ENCODE data around the gene TM9SF4. TPM values are rescaled to one million over a fixed set of nuclear protein-coding genes. Genes with fewer than 3 reads are reported as not detected.

Gene TM9SF4
- total and polyA plus RNA-seq, 2 experiments from 2014 or later, result 38.6 to 41.3 TPM

DNA sequence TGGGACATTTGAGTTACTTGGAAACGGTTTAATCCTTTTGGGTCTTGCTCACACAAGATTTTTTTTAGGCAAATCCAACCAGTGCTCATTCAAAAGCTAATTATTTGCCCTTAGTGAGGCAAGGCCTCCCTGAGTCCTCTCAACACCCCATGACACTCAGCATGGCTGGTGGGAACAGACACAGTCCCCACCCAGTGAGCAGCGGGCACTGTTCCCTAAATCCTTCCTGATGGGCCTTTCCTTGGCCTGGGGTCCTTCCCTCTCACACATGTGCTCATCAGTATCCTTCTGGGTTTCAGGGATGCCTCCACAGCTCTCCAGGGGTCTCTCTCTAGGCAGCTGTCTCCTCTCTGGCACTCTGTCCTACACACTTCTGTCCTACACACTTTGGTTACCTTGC is 70.0 kb downstream of the TM9SF4 start:
- Histone ChIP-seq H3K9me3 (ENCODE audit: low read depth) (no peaks in the 10 kb centered on the region), H3F3A (ENCODE audit: insufficient read depth) (no peaks in the 10 kb centered on the region), H4K20me1 (ENCODE audit: insufficient read depth) (no peaks in the 10 kb centered on the region), H3K9me2 (ENCODE audit: insufficient read depth) (no peaks in the 10 kb centered on the region), H3K4me3 (no peak overlapping the region), H2AFZ (no peak overlapping the region), H3K27ac (no peak overlapping the region), H3K4me2 (ENCODE audit: unreplicated experiment) (no peak overlapping the region), H3K79me2 (ENCODE audit: insufficient read depth) (no peaks in the 10 kb centered on the region), H3K36me3 (ENCODE audit: low read depth) (no peaks in the 10 kb centered on the region), H3K9ac (no peak overlapping the region), H3K27me3 (replicated peaks; ENCODE audit: insufficient read depth) (no peaks in the 10 kb centered on the region), H3K4me1 (ENCODE audit: insufficient read depth) (no peaks in the 10 kb centered on the region)
- no peak for TF ChIP-seq EZH2phosphoT487 (IDR thresholded peaks at IDR 0.05; ENCODE audit: insufficient read depth, low read depth)
- TF ChIP-seq EZH2 (IDR thresholded peaks at IDR 0.05; ENCODE audit: insufficient read depth, poor library complexity, severe bottlenecking), result no peak
- DNase-seq, result no peak
- in situ Hi-C loops (cut with MboI), result no loop called here
- 77 to 81% methylated on average over 2 of the region's 2 CpGs for WGBS, 2 experiments (ENCODE audit: low coverage in 1 of 2, low lambda C conversion rate in 2 of 2, missing lambda C conversion rate in 2 of 2)

- Histone ChIP-seq H3K36me3 (ENCODE audit: low read depth) (no peaks in the 10 kb centered on the region), H4K20me1 (ENCODE audit: insufficient read depth) (no peaks in the 10 kb centered on the region), H3K9ac (no peak overlapping the region), H3F3A (ENCODE audit: insufficient read depth) (no peaks in the 10 kb centered on the region), H3K79me2 (ENCODE audit: insufficient read depth) (no peaks in the 10 kb centered on the region), H3K9me2 (ENCODE audit: insufficient read depth) (no peaks in the 10 kb centered on the region), H3K27me3 (replicated peaks; ENCODE audit: insufficient read depth) (no peaks in the 10 kb centered on the region), H3K4me1 (ENCODE audit: insufficient read depth) (no peaks in the 10 kb centered on the region), H3K4me2 (ENCODE audit: unreplicated experiment) (no peak overlapping the region), H2AFZ (no peak overlapping the region), H3K9me3 (ENCODE audit: low read depth) (no peaks in the 10 kb centered on the region), H3K4me3 (no peak overlapping the region), H3K27ac (no peak overlapping the region)
- in situ Hi-C loops (cut with MboI), result no loop called here
- 76 to 78% methylated on average over 4 of the region's 4 CpGs for WGBS, 2 experiments (ENCODE audit: low coverage in 1 of 2, low lambda C conversion rate in 2 of 2, missing lambda C conversion rate in 2 of 2)
- no peak for DNase-seq
- TF ChIP-seq EZH2phosphoT487 (IDR thresholded peaks at IDR 0.05; ENCODE audit: insufficient read depth, low read depth) (no peak), EZH2 (IDR thresholded peaks at IDR 0.05; ENCODE audit: insufficient read depth, poor library complexity, severe bottlenecking) (no peak)
These were observed 70.4 kb downstream of the TM9SF4 start for GRCh38 chr20:32179934-32180333.

DNA sequence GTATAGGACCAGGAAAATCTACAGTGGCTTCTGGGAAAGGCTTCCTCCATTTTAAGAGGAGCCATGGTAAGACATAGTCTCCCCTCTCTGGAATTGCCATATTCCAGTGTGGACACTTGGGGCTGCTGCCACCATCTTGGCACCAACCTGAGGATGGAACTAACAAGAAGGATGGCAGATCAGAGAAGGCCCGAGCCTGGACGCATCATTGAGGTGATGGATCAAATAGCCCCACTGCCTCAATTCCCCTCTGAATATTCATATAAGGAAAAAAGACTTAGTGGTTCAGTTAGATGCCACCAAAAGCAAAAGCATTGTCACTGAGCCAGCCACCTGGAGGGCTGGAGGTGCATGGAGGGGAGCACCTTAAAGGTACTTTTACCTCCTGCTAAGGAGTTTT is 72.1 kb downstream of the TM9SF4 start:
- Histone ChIP-seq H3K9ac (no peak overlapping the region), H3K79me2 (ENCODE audit: insufficient read depth) (no peaks in the 10 kb centered on the region), H3K4me3 (no peak overlapping the region), H3K36me3 (ENCODE audit: low read depth) (no peaks in the 10 kb centered on the region), H3K27ac (no peak overlapping the region), H4K20me1 (ENCODE audit: insufficient read depth) (no peaks in the 10 kb centered on the region), H3K4me2 (ENCODE audit: unreplicated experiment) (no peak overlapping the region), H3K27me3 (replicated peaks; ENCODE audit: insufficient read depth) (no peaks in the 10 kb centered on the region), H2AFZ (no peak overlapping the region), H3K9me3 (ENCODE audit: low read depth) (no peaks in the 10 kb centered on the region), H3F3A (ENCODE audit: insufficient read depth) (no peaks in the 10 kb centered on the region), H3K9me2 (ENCODE audit: insufficient read depth) (no peaks in the 10 kb centered on the region), H3K4me1 (ENCODE audit: insufficient read depth) (no peaks in the 10 kb centered on the region)
- in situ Hi-C loops (cut with MboI), result no loop called here
- 92 to 96% methylated on average over 2 of the region's 2 CpGs for WGBS, 2 experiments (ENCODE audit: low coverage in 1 of 2, low lambda C conversion rate in 2 of 2, missing lambda C conversion rate in 2 of 2)
- no peak for DNase-seq
- no peak for TF ChIP-seq EZH2 (IDR thresholded peaks at IDR 0.05; ENCODE audit: insufficient read depth, poor library complexity, severe bottlenecking)
- TF ChIP-seq EZH2phosphoT487 (IDR thresholded peaks at IDR 0.05; ENCODE audit: insufficient read depth, low read depth), result no peak

- no peak for DNase-seq
- Histone ChIP-seq H3F3A (ENCODE audit: insufficient read depth) (no peaks in the 10 kb centered on the region), H3K4me3 (no peak overlapping the region), H3K9me3 (ENCODE audit: low read depth) (no peaks in the 10 kb centered on the region), H3K9ac (no peak overlapping the region), H3K4me1 (ENCODE audit: insufficient read depth) (peaks cover under 1% of the 10 kb centered on the region; the same call in 1 of the 2 replicates), H3K36me3 (ENCODE audit: low read depth) (no peaks in the 10 kb centered on the region), H4K20me1 (ENCODE audit: insufficient read depth) (no peaks in the 10 kb centered on the region), H2AFZ (no peak overlapping the region), H3K27me3 (replicated peaks; ENCODE audit: insufficient read depth) (no peaks in the 10 kb centered on the region), H3K27ac (no peak overlapping the region), H3K4me2 (ENCODE audit: unreplicated experiment) (no peak overlapping the region), H3K79me2 (ENCODE audit: insufficient read depth) (no peaks in the 10 kb centered on the region), H3K9me2 (ENCODE audit: insufficient read depth) (no peaks in the 10 kb centered on the region)
- in situ Hi-C loops (cut with MboI), result no loop called here
- TF ChIP-seq EZH2phosphoT487 (IDR thresholded peaks at IDR 0.05; ENCODE audit: insufficient read depth, low read depth), result no peak
- no peak for TF ChIP-seq EZH2 (IDR thresholded peaks at IDR 0.05; ENCODE audit: insufficient read depth, poor library complexity, severe bottlenecking)
- WGBS, 2 experiments (ENCODE audit: low coverage in 1 of 2, low lambda C conversion rate in 2 of 2, missing lambda C conversion rate in 2 of 2), result 92 to 96% methylated on average over 4 of the region's 4 CpGs
These were observed 74.6 kb downstream of the TM9SF4 start for GRCh38 chr20:32183947-32184635.
